Measurements from ENCODE around the gene GNG13.
A peak's percentile ranks its signal among the peaks of the same experiment; 100 is the strongest.

GNG13 gene

GRCh38 chr16:824601-825000 is 24.1 kb upstream of the GNG13 start:
- TF ChIP-seq FOXM1 (IDR thresholded peaks at IDR 0.05; ENCODE audit: borderline replicate concordance, low read depth) = no peak
- TF ChIP-seq USF1 (IDR thresholded peaks at IDR 0.05) = no peak
- no peak for TF ChIP-seq CEBPB (IDR thresholded peaks at IDR 0.05)
- TF ChIP-seq TCF12 (IDR thresholded peaks at IDR 0.05; ENCODE audit: low read depth) = no peak
- no peak for TF ChIP-seq EGR1 (IDR thresholded peaks at IDR 0.05)
- TF ChIP-seq NFIC (IDR thresholded peaks at IDR 0.05) = no peak
- TF ChIP-seq TAF1 (IDR thresholded peaks at IDR 0.05; ENCODE audit: low read depth) = no peak
- TF ChIP-seq EP300 (IDR thresholded peaks at IDR 0.05; ENCODE audit: borderline replicate concordance) = no peak
- no peak for TF ChIP-seq TEAD4 (IDR thresholded peaks at IDR 0.05)
- no peak for TF ChIP-seq YY1 (IDR thresholded peaks at IDR 0.05; ENCODE audit: low read depth)
- TF ChIP-seq CREB1 (IDR thresholded peaks at IDR 0.05; ENCODE audit: low read depth) = no peak
- no peak for TF ChIP-seq ZBTB7A (IDR thresholded peaks at IDR 0.05; ENCODE audit: low read depth)
- TF ChIP-seq REST (IDR thresholded peaks at IDR 0.05; ENCODE audit: low read depth) = no peak
- no peak for TF ChIP-seq MAX (IDR thresholded peaks at IDR 0.05)
- no peak for TF ChIP-seq RAD21 (IDR thresholded peaks at IDR 0.05; ENCODE audit: low read depth)

DNA sequence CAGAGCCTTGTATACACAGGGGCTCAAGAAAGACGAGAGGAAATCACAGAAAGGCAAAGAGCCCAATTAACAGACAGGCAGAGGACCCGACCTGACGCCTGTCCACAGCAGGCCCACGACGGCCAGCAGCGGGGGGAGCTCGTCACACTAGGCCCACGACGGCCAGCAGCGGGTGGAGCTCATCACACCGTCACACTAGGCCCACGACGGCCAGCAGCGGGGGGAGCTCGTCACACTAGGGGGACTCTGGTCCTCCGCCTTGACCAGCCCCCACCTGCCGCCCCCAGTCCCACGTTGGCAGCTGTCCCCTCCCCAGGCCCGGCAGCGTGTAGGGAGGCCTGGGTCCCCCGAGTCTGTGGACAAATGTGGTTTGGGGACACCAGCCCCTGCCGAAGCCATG is 23.7 kb upstream of the GNG13 start:
- no peak for TF ChIP-seq USF1 (IDR thresholded peaks at IDR 0.05)
- no peak for TF ChIP-seq EP300 (IDR thresholded peaks at IDR 0.05; ENCODE audit: borderline replicate concordance)
- no peak for TF ChIP-seq CREB1 (IDR thresholded peaks at IDR 0.05; ENCODE audit: low read depth)
- no peak for TF ChIP-seq TEAD4 (IDR thresholded peaks at IDR 0.05)
- TF ChIP-seq FOXM1 (IDR thresholded peaks at IDR 0.05; ENCODE audit: borderline replicate concordance, low read depth) = no peak
- TF ChIP-seq NFIC (IDR thresholded peaks at IDR 0.05) = no peak
- TF ChIP-seq TCF12 (IDR thresholded peaks at IDR 0.05; ENCODE audit: low read depth) = no peak
- TF ChIP-seq ZBTB7A (IDR thresholded peaks at IDR 0.05; ENCODE audit: low read depth) = no peak
- no peak for TF ChIP-seq YY1 (IDR thresholded peaks at IDR 0.05; ENCODE audit: low read depth)
- no peak for TF ChIP-seq CEBPB (IDR thresholded peaks at IDR 0.05)
- TF ChIP-seq TAF1 (IDR thresholded peaks at IDR 0.05; ENCODE audit: low read depth) = no peak
- TF ChIP-seq REST (IDR thresholded peaks at IDR 0.05; ENCODE audit: low read depth) = no peak
- TF ChIP-seq RAD21 (IDR thresholded peaks at IDR 0.05; ENCODE audit: low read depth) = no peak
- TF ChIP-seq MAX (IDR thresholded peaks at IDR 0.05) = no peak
- TF ChIP-seq EGR1 (IDR thresholded peaks at IDR 0.05) = no peak

- TF ChIP-seq RAD21 (IDR thresholded peaks at IDR 0.05; ENCODE audit: low read depth) = no peak
- TF ChIP-seq ZBTB7A (IDR thresholded peaks at IDR 0.05; ENCODE audit: low read depth) = no peak
Observed at GRCh38 chr16:822909-823297, 22.4 kb upstream of the GNG13 start.

DNA sequence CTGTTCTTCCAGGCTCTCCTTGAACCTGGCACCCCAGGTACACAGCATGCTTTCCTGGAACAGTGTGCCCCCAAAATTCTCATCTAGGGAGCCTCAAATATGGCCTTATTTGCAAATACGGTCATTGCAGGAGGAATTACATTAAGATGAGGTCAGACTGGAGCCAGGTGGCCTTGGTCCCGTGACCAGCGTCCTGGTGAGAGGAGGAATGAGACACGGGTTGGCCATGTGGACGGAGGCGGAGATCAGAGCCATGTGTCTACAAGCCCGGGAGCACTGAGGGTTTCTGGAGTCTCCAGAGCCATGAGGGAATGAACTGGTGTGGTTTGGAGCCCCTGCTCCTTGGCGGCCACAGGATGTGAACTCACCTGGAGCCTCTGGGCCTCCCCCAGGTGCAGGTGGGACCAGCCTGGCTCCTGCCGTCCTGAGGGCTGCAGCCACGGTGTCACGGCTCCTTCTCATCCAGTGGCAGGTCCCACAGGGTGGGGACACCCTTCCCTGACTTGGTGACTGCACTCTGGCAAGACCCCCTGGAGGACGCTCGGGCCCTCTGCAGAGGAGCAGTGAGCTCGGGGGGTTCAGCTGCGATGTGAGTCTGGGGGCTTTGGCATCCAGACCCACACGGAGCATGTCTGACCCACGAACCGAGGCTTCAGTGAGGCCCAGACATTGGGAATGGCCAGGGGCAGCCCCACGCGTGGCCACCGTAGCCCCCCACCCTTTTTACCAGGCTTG is 21.8 kb upstream of the GNG13 start:
- no peak for TF ChIP-seq NFIC (IDR thresholded peaks at IDR 0.05)
- no peak for TF ChIP-seq RAD21 (IDR thresholded peaks at IDR 0.05; ENCODE audit: low read depth)
- peak; percentile 47; the same call in 1 of the 2 replicates for TF ChIP-seq MAX (IDR thresholded peaks at IDR 0.05)
- peak; percentile 53; the same call in 1 of the 2 replicates for TF ChIP-seq USF1 (IDR thresholded peaks at IDR 0.05)
- no peak for TF ChIP-seq EGR1 (IDR thresholded peaks at IDR 0.05)

- TF ChIP-seq CEBPB (IDR thresholded peaks at IDR 0.05) = no peak
- no peak for TF ChIP-seq TAF1 (IDR thresholded peaks at IDR 0.05; ENCODE audit: low read depth)
- no peak for TF ChIP-seq EGR1 (IDR thresholded peaks at IDR 0.05)
- no peak for TF ChIP-seq NFIC (IDR thresholded peaks at IDR 0.05)
- no peak for TF ChIP-seq RAD21 (IDR thresholded peaks at IDR 0.05; ENCODE audit: low read depth)
- no peak for TF ChIP-seq TCF12 (IDR thresholded peaks at IDR 0.05; ENCODE audit: low read depth)
Observed at GRCh38 chr16:821751-822150, 21.2 kb upstream of the GNG13 start.

All from Ishikawa (cell line).